Fibroblast of lung (primary cell): Measurements from ENCODE around the gene UNC45A. TPM values are rescaled to one million over a fixed set of nuclear protein-coding genes. Genes with fewer than 3 reads are reported as not detected.

Experiments
- DNase-seq, 2 donors: peaks; one replicate each; pipeline versions ENCODE4 v3.0.0 to v3.0.0-alpha.2; 2010; ENCODE audit warnings: low read depth in 2 of 2
- H2AFZ ChIP-seq: 2 replicates; pipeline ENCODE4 v1.5.1; 2012; ENCODE audit warnings: low read length, control low read depth, inconsistent platforms
- H3K27ac ChIP-seq: 2 replicates; pipeline ENCODE4 v1.5.1; 2011; ENCODE audit warnings: low read length, control low read depth; ENCODE audit not compliant: insufficient read depth
- H3K27me3 ChIP-seq: 2 replicates; pipeline ENCODE4 v1.5.1; 2011; ENCODE audit warnings: mild to moderate bottlenecking, low read length; ENCODE audit not compliant: control insufficient read depth, insufficient read depth
- H3K36me3 ChIP-seq: 2 replicates; pipeline ENCODE4 v1.5.1; 2011; ENCODE audit warnings: low read length; ENCODE audit not compliant: control insufficient read depth, insufficient read depth
- H3K4me1 ChIP-seq: 2 replicates; pipeline ENCODE4 v1.5.1; 2011; ENCODE audit warnings: low read length; ENCODE audit not compliant: control insufficient read depth, insufficient read depth; ENCODE audit errors: extremely low read depth
- H3K4me2 ChIP-seq: 2 replicates; pipeline ENCODE4 v1.5.1; 2011; ENCODE audit warnings: low read length, control low read depth; ENCODE audit not compliant: insufficient read depth; ENCODE audit errors: extremely low read depth
- H3K4me3 ChIP-seq, 4 experiments: fragments of 200-600 bp in 1 of 4; sonication (generic) in 1 of 4; replicated peaks in 1 of 4; 2 replicates each; pipeline ENCODE4 v1.5.1; 2011 to 2016; ENCODE audit warnings: low read length in 4 of 4, low read depth in 3 of 4, mild to moderate bottlenecking in 3 of 4, control low read depth in 2 of 4, inconsistent platforms in 1 of 4, mixed read lengths in 1 of 4; ENCODE audit not compliant: insufficient read depth in 1 of 4; ENCODE audit errors: control extremely low read depth in 1 of 4
- H3K79me2 ChIP-seq: 2 replicates; pipeline ENCODE4 v1.5.1; 2012; ENCODE audit warnings: mild to moderate bottlenecking, low read length, inconsistent platforms; ENCODE audit not compliant: control insufficient read depth, insufficient read depth
- H3K9ac ChIP-seq: 2 replicates; pipeline ENCODE4 v1.5.1; 2011; ENCODE audit warnings: mild to moderate bottlenecking, low read length, control low read depth; ENCODE audit not compliant: insufficient read depth
- H3K9me3 ChIP-seq: 2 replicates; pipeline ENCODE4 v1.5.1; 2012; ENCODE audit warnings: low read depth, low read length; ENCODE audit not compliant: control insufficient read depth, insufficient read depth
- H4K20me1 ChIP-seq: 2 replicates; pipeline ENCODE4 v1.5.1; 2011; ENCODE audit warnings: low read length; ENCODE audit not compliant: control insufficient read depth, insufficient read depth; ENCODE audit errors: extremely low read depth
- EZH2 ChIP-seq: IDR thresholded peaks from 2 replicates; pipeline ENCODE4 v1.5.1; 2012; ENCODE audit warnings: low read length, control low read depth, mild to moderate bottlenecking; ENCODE audit errors: missing control alignments
- polyA plus RNA-seq, 2 donors: library from polyadenylated mRNA; depleted of rRNA in 1 of 2; stranded (reverse) in 1 of 2; unstranded in 1 of 2; fragments of >200 nt; gene quantifications; 2 replicates each; pipeline ENCODE4 v1.2.1, GENCODE V29; 2011 to 2012; ENCODE audit warnings: missing spikeins in 1 of 2
- total RNA-seq: library from RNA; depleted of rRNA; stranded (reverse); fragments of >200 nt; gene quantifications from 2 replicates; pipeline ENCODE4 v1.2.1, GENCODE V29; 2014
- TF ChIP-seq, protein P1 (sequence below), 2 donors: IDR thresholded peaks in 1 of 2; conservative IDR thresholded peaks in 1 of 2; 1 replicate in 1 of 2; 2 replicates in 1 of 2; pipeline ENCODE4 v1.5.1; 2011 to 2012; ENCODE audit warnings: low read length in 2 of 2, control low read depth in 1 of 2, inconsistent platforms in 1 of 2, low read depth in 1 of 2, mild to moderate bottlenecking in 1 of 2

UNC45A gene
- total and polyA plus RNA-seq, 2 donors (not counting 1 experiment from before 2014, with no cell fraction given), result 41.7 to 104 TPM

DNA sequence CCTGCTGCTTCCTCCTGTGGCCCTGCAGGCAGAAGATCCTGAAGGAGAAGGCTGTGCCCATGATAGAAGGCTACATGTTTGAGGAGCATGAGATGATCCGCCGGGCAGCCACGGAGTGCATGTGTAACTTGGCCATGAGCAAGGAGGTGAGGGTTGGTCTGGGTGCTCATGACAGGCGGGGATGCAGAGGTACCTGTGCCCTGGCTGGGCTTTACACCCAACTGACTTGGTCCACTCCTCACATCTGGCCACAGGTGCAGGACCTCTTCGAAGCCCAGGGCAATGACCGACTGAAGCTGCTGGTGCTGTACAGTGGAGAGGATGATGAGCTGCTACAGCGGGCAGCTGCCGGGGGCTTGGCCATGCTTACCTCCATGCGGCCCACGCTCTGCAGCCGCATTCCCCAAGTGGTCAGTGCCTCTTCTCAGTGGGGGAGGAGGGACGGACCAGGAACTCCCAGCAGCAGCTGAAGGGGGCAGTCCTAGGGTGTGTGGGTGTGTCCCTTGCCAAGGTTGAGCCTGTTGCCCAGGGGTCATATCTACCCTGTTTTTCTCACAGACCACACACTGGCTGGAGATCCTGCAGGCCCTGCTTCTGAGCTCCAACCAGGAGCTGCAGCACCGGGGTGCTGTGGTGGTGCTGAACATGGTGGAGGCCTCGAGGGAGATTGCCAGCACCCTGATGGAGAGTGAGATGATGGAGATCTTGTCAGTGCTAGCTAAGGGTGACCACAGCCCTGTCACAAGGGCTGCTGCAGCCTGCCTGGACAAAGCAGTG, 18.0 kb downstream of the UNC45A start:
- Histone ChIP-seq H3K27me3 (no peaks in the 10 kb centered on the region), H3K4me1 (peaks cover 6% of the 10 kb centered on the region), H4K20me1 (no peaks in the 10 kb centered on the region), H3K36me3 (peaks cover 29% of the 10 kb centered on the region), H2AFZ (no peak overlapping the region), H3K27ac (no peak overlapping the region), H3K9me3 (no peaks in the 10 kb centered on the region), H3K9ac (no peak overlapping the region), H3K4me3 (no peak overlapping the region), H3K4me2 (no peak overlapping the region), H3K79me2 (peaks cover 3% of the 10 kb centered on the region)
- no peak for DNase-seq
- no peak for TF ChIP-seq EZH2
- TF ChIP-seq, protein P1, sequence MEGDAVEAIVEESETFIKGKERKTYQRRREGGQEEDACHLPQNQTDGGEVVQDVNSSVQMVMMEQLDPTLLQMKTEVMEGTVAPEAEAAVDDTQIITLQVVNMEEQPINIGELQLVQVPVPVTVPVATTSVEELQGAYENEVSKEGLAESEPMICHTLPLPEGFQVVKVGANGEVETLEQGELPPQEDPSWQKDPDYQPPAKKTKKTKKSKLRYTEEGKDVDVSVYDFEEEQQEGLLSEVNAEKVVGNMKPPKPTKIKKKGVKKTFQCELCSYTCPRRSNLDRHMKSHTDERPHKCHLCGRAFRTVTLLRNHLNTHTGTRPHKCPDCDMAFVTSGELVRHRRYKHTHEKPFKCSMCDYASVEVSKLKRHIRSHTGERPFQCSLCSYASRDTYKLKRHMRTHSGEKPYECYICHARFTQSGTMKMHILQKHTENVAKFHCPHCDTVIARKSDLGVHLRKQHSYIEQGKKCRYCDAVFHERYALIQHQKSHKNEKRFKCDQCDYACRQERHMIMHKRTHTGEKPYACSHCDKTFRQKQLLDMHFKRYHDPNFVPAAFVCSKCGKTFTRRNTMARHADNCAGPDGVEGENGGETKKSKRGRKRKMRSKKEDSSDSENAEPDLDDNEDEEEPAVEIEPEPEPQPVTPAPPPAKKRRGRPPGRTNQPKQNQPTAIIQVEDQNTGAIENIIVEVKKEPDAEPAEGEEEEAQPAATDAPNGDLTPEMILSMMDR (conservative IDR thresholded peaks at IDR 0.05 in 1 of 2, IDR thresholded peaks at IDR 0.05 in 1 of 2; ENCODE audit: low read depth in 1 of 2, low read length in 2 of 2), result no peak

DNA sequence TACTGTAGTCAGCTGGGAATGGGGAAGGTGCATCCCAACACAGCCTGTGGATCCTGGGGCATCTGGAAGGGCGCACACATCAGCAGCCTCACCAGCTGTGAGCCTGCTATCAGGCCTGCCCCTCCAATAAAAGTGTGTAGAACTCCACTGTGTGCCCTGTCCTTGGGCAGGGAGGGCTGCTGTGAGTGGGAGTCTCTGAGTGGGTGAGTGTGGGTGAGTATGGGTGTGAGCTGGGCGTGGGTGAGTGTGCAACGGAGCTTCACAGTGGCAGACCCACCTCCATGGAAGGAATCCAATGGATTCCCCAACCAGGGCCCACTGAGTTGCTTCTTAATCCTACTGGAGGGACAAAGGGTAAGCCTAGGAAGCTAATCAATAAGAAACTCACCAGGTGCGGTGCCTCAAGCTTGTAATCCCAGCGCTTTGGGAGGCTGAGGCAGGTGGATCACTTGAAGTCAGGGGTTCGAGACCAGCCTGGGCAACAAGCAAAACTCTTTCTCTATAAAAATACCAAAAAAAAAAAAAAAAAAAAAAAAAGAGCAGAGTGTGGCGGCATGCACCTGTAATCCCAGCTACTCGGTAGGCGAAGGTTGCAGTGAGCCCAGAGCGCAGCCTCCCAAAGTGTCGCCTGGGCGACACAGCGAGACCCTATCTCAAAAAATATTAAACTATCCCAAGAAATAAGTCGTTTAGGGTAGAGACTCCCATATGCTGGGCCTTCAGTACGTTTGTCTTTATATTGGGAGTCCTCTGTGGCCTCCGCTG, 19.0 kb downstream of the UNC45A start:
- no peaks in the 10 kb centered on the region for H4K20me1 ChIP-seq
- peak overlapping the region in 1 of 4 experiments; percentile 96 for H3K4me3 ChIP-seq
- H3K4me1 ChIP-seq, result peaks cover 6% of the 10 kb centered on the region
- H2AFZ ChIP-seq, result no peak overlapping the region
- no peaks in the 10 kb centered on the region for H3K27me3 ChIP-seq
- no peak for TF ChIP-seq EZH2
- TF ChIP-seq, protein P1 (conservative IDR thresholded peaks at IDR 0.05 in 1 of 2, IDR thresholded peaks at IDR 0.05 in 1 of 2; ENCODE audit: low read depth in 1 of 2, low read length in 2 of 2), result no peak
- no peak overlapping the region for H3K9ac ChIP-seq
- H3K79me2 ChIP-seq, result peaks cover 3% of the 10 kb centered on the region
- H3K36me3 ChIP-seq, result peaks cover 26% of the 10 kb centered on the region
- no peak overlapping the region for H3K27ac ChIP-seq
- no peaks in the 10 kb centered on the region for H3K9me3 ChIP-seq
- H3K4me2 ChIP-seq, result no peak overlapping the region
- DNase-seq, result no peak
